KOPT-K1 (cell line): ENCODE measurements around the gene CCDC51.

ENCODE experiments used
- H3K27ac ChIP-seq: fragments of 200-600 bp; sonication (generic); 2 replicates; pipeline ENCODE4 v1.5.1; 2016; ENCODE audit warnings: antibody characterized with exemption, mild to moderate bottlenecking, low read depth, low read length; ENCODE audit not compliant: poor library complexity, severe bottlenecking
- H3K36me3 ChIP-seq: fragments of 200-600 bp; sonication (generic); 2 replicates; pipeline ENCODE4 v1.5.1; 2017; ENCODE audit warnings: antibody characterized with exemption, mild to moderate bottlenecking, low read length, moderate library complexity; ENCODE audit not compliant: insufficient read depth
- H3K9me3 ChIP-seq: fragments of 200-600 bp; sonication (generic); 2 replicates; pipeline ENCODE4 v1.5.1; 2017; ENCODE audit warnings: antibody characterized with exemption, low read length, mild to moderate bottlenecking; ENCODE audit not compliant: insufficient read depth, poor library complexity, severe bottlenecking

The CCDC51 gene

DNA sequence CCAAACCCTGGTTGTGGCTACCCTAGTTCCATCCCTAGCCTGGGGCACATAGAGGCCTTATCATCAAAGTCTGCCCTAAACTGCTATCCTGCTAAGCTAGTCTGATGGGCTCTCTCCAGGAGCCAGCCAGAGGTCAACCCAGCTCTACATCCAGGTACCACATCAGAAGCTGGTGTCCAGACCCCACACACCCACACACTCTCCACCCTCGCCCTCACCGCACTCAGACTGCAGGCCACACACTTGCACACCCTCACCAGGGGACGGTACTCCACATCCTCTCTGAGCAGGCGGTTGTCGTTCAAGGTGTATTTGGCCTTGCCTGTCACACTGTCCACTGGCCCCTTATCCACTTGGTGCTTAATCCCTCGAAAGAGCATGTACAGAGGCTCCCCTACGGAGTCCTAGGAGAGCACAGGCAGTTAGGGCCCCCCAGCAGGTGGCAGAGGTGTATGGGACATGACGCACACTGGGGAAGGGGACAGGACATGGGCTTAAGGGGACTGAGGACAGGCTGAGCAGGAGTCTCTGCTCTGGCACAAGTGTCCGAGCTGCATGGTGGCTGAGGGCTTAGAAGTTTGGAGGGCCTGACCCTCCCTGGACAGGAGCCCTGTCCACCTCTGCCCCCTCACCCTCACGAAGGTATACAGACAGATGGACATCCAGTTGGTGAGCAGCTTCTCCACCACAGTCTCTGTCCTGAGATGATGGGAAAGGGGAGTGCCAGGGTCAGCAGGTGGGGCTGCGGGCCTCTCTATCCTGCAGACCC, 28.1 kb downstream of the CCDC51 start:
- no peaks in the 10 kb centered on the region for H3K9me3 ChIP-seq
- H3K36me3 ChIP-seq = no peaks in the 10 kb centered on the region
- no peak overlapping the region for H3K27ac ChIP-seq

GRCh38 chr3:48411041-48411588, 28.8 kb downstream of the CCDC51 start:
- Histone ChIP-seq H3K27ac (no peak overlapping the region), H3K9me3 (no peaks in the 10 kb centered on the region), H3K36me3 (no peaks in the 10 kb centered on the region)

- no peak overlapping the region for H3K27ac ChIP-seq
- no peaks in the 10 kb centered on the region for H3K9me3 ChIP-seq
- no peaks in the 10 kb centered on the region for H3K36me3 ChIP-seq
These were observed 29.5 kb downstream of the CCDC51 start for GRCh38 chr3:48410205-48411040.

DNA sequence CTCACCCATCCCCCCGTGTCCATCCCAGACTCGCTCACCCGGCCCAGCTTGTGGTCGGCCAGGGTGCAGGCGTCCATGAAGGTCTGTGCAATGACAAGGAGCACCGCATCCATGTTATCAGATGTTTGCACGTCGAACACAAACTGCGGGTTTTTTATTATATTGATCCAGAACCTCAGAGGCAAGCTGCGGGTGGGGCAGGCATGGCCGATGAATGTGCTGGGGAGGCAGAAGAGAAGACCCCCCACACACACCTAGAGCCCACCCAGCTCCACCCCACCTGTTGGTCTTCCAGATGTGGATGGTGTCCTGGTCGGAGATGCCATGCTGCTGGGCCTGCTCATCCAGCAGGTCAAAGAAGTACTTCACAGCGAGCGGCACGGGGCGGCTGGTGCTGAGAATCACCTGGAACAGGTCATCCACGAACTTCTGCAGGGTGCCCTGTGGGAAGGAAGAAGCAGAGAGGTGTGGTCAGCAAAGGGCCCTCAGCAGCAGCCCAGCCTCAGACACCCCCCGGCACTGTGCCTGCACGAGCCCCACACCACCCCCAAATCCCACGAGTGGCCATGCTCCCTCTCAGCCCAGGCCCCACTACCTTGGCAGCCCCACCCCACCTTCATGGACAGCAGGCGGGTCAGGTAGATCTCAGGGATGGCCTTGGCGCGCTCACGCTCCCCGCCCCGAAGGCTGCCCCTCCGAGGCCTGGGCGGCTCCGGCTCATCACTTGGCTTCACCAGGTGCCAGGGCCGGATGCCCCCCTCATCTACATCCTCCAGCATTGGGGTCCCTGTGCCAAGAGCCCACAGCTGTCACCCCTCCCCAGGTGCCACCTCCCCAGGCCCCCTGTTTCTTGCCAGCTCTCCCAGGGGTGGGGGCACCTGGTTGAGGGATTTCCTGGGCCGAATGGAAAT, 30.4 kb downstream of the CCDC51 start:
- Histone ChIP-seq H3K36me3 (no peaks in the 10 kb centered on the region), H3K27ac (no peak overlapping the region), H3K9me3 (no peaks in the 10 kb centered on the region)

DNA sequence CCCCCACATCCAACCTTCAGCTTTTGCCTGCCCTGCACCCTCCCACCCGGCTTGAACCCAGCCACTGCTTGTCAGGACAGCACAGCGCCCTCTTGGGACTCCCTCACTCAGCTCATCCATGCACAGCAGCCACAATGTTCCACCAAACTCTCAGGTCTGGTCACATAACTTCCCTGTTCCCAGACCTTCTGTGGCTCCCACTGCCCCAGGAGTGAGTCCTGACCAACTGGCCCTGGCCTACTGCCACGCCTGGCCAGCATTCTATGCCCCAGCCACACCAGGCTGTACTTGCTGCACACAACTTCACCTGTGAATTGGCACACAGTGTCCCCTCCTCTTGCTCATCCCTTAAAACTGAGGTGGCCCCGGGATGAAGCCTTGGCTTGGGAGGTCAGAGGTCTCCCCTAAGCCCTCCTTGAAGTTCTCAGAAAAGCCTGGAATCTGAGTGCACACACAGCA, 31.1 kb downstream of the CCDC51 start:
- H3K27ac ChIP-seq = no peak overlapping the region
- no peaks in the 10 kb centered on the region for H3K9me3 ChIP-seq
- H3K36me3 ChIP-seq = no peaks in the 10 kb centered on the region

GRCh38 chr3:48407542-48408099, 32.3 kb downstream of the CCDC51 start:
- Histone ChIP-seq H3K9me3 (no peaks in the 10 kb centered on the region), H3K27ac (no peak overlapping the region), H3K36me3 (no peaks in the 10 kb centered on the region)

GRCh38 chr3:48406443-48407431, 33.2 kb downstream of the CCDC51 start:
- no peaks in the 10 kb centered on the region for H3K36me3 ChIP-seq
- H3K9me3 ChIP-seq = no peaks in the 10 kb centered on the region
- no peak overlapping the region for H3K27ac ChIP-seq

- no peak overlapping the region for H3K27ac ChIP-seq
- no peaks in the 10 kb centered on the region for H3K36me3 ChIP-seq
- H3K9me3 ChIP-seq = no peaks in the 10 kb centered on the region
These were observed 33.9 kb downstream of the CCDC51 start for GRCh38 chr3:48405971-48406370.

DNA sequence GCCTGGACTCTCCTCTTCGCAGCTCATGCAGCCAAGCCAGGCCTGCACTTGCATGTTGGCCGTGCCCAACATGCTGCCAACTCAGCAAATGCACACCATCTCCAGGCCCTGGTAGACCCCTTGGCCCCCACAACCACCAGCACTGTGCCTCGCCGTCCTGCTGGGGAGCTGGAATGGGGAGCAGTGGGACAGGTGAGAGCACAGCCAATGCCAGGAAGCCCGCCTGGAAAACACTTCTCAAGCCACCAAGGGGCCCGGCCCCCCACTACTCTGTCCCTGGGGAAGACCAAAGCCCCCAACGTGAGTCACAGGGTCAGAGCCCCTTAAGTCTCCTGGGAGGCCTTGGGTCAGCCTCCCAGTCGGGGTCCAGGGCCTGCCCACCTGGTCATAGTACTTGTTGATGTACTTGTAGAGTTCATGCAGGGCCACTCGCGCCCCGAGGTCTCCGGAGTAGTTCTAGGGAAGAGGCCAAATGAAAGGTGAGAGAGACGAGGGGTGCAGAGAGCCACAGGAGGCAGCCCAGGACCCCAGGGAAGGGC, 34.5 kb downstream of the CCDC51 start:
- Histone ChIP-seq H3K36me3 (no peaks in the 10 kb centered on the region), H3K9me3 (no peaks in the 10 kb centered on the region), H3K27ac (no peak overlapping the region)

GRCh38 chr3:48404440-48405342, 35.2 kb downstream of the CCDC51 start:
- H3K27ac ChIP-seq = no peak overlapping the region
- H3K9me3 ChIP-seq = no peaks in the 10 kb centered on the region
- H3K36me3 ChIP-seq = no peaks in the 10 kb centered on the region

- Histone ChIP-seq H3K36me3 (no peaks in the 10 kb centered on the region), H3K9me3 (no peaks in the 10 kb centered on the region), H3K27ac (no peak overlapping the region)
These were observed 36.1 kb downstream of the CCDC51 start for GRCh38 chr3:48403533-48404439.

- Histone ChIP-seq H3K36me3 (no peaks in the 10 kb centered on the region), H3K9me3 (no peaks in the 10 kb centered on the region), H3K27ac (no peak overlapping the region)
These were observed 37.0 kb downstream of the CCDC51 start for GRCh38 chr3:48402907-48403306.
